Glutamatergic neuron (in vitro differentiated cells): ENCODE measurements around the gene TTLL6. TPM values are rescaled to one million over a fixed set of nuclear protein-coding genes. Genes with fewer than 3 reads are reported as not detected.
A peak's percentile ranks its signal among the peaks of the same experiment; 100 is the strongest.

Experiments
- DNase-seq: peaks from one replicate; pipeline ENCODE4 v3.0.0; 2022
- H3K27ac Mint-ChIP-seq: one replicate; pipeline ENCODE4 v1.8.0; 2020; ENCODE audit warnings: mild to moderate bottlenecking, mixed read lengths, inconsistent platforms; ENCODE audit not compliant: unreplicated experiment
- H3K27me3 Mint-ChIP-seq: one replicate; pipeline ENCODE4 v1.8.0; 2020; ENCODE audit warnings: mild to moderate bottlenecking, moderate library complexity, mixed read lengths, inconsistent platforms; ENCODE audit not compliant: unreplicated experiment
- H3K36me3 Mint-ChIP-seq: one replicate; pipeline ENCODE4 v1.8.0; 2020; ENCODE audit warnings: mild to moderate bottlenecking, mixed read lengths, inconsistent platforms; ENCODE audit not compliant: unreplicated experiment
- H3K4me1 Mint-ChIP-seq: one replicate; pipeline ENCODE4 v1.8.0; 2020; ENCODE audit warnings: mild to moderate bottlenecking, low read depth, mixed read lengths, inconsistent platforms; ENCODE audit not compliant: unreplicated experiment
- H3K4me3 Mint-ChIP-seq: one replicate; pipeline ENCODE4 v1.8.0; 2020; ENCODE audit warnings: mild to moderate bottlenecking, mixed read lengths, inconsistent platforms; ENCODE audit not compliant: unreplicated experiment
- H3K9me3 Mint-ChIP-seq: one replicate; pipeline ENCODE4 v1.8.0; 2020; ENCODE audit warnings: mild to moderate bottlenecking, moderate library complexity, mixed read lengths, inconsistent platforms; ENCODE audit not compliant: unreplicated experiment
- CTCF ChIP-seq: fragments of 200-600 bp; sonication (generic); IDR thresholded peaks from one replicate; pipeline ENCODE4 v1.5.0; 2021; ENCODE audit not compliant: partially characterized antibody, unreplicated experiment
- total RNA-seq: library from RNA; stranded (reverse); fragmentation: NEBNext Ultra II Directional; extraction: Animal tissue kit (Norgen Biotek cat#: 25700); gene quantifications from one replicate; pipeline ENCODE4 v1.2.1, GENCODE V29; 2021; ENCODE audit not compliant: unreplicated experiment

TTLL6 gene
- total RNA-seq, 1 donor from 2014 or later, result 35.4 TPM

GRCh38 chr17:48816438-48816773 lies 623 bp downstream of the TTLL6 start:
- no peak for TF ChIP-seq CTCF
- Mint-ChIP-seq H3K36me3 (no peaks in the 10 kb centered on the region), H3K4me1 (peaks cover 27% of the 10 kb centered on the region), H3K4me3 (peak overlapping the region; percentile 98), H3K27ac (peak overlapping the region; percentile 100), H3K27me3 (peaks cover 17% of the 10 kb centered on the region), H3K9me3 (peaks cover 26% of the 10 kb centered on the region)
- DNase-seq, result no peak

- Mint-ChIP-seq H3K36me3 (no peaks in the 10 kb centered on the region), H3K27ac (peak overlapping the region; percentile 80), H3K4me3 (peak overlapping the region; percentile 77), H3K9me3 (peaks cover 24% of the 10 kb centered on the region), H3K4me1 (peaks cover 25% of the 10 kb centered on the region), H3K27me3 (peaks cover 17% of the 10 kb centered on the region)
- DNase-seq, result no peak
- TF ChIP-seq CTCF, result no peak
These were observed 1.7 kb downstream of the TTLL6 start for GRCh38 chr17:48815311-48815710.

- peaks cover 24% of the 10 kb centered on the region for H3K9me3 Mint-ChIP-seq
- H3K4me3 Mint-ChIP-seq, result peak overlapping the region; percentile 77
These were observed 2.5 kb downstream of the TTLL6 start for GRCh38 chr17:48814504-48814903.

GRCh38 chr17:48812001-48812400 lies 5.0 kb downstream of the TTLL6 start:
- no peak for DNase-seq
- Mint-ChIP-seq H3K27me3 (peaks cover 4% of the 10 kb centered on the region), H3K27ac (no peak overlapping the region), H3K36me3 (no peaks in the 10 kb centered on the region), H3K9me3 (peaks cover 3% of the 10 kb centered on the region), H3K4me3 (no peak overlapping the region), H3K4me1 (peaks cover 5% of the 10 kb centered on the region)
- no peak for TF ChIP-seq CTCF

More at GRCh38 chr17:48814504-48814903, 2.5 kb downstream of the TTLL6 start:
- Mint-ChIP-seq H3K4me1 (peaks cover 19% of the 10 kb centered on the region), H3K27ac (no peak overlapping the region), H3K36me3 (no peaks in the 10 kb centered on the region), H3K27me3 (peaks cover 17% of the 10 kb centered on the region)
- peak; percentile 78 for TF ChIP-seq CTCF
- DNase-seq, result peak; percentile 69

- TF ChIP-seq CTCF, result no peak
- no peaks in the 10 kb centered on the region for H3K9me3 Mint-ChIP-seq
- no peaks in the 10 kb centered on the region for H3K4me1 Mint-ChIP-seq
- H3K27me3 Mint-ChIP-seq, result peaks cover 3% of the 10 kb centered on the region
- no peak overlapping the region for H3K27ac Mint-ChIP-seq
- DNase-seq, result no peak
- no peaks in the 10 kb centered on the region for H3K36me3 Mint-ChIP-seq
- no peak overlapping the region for H3K4me3 Mint-ChIP-seq
These were observed 7.8 kb downstream of the TTLL6 start for GRCh38 chr17:48809182-48809581.
